Astrocyte of the hippocampus (primary cell): ENCODE results near the gene GPR35.

Experiments
- DNase-seq: peaks from one replicate; pipeline ENCODE4 v3.0.0; 2011; ENCODE audit warnings: low read depth, low spot score

Gene GPR35, protein sequence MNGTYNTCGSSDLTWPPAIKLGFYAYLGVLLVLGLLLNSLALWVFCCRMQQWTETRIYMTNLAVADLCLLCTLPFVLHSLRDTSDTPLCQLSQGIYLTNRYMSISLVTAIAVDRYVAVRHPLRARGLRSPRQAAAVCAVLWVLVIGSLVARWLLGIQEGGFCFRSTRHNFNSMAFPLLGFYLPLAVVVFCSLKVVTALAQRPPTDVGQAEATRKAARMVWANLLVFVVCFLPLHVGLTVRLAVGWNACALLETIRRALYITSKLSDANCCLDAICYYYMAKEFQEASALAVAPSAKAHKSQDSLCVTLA

DNA sequence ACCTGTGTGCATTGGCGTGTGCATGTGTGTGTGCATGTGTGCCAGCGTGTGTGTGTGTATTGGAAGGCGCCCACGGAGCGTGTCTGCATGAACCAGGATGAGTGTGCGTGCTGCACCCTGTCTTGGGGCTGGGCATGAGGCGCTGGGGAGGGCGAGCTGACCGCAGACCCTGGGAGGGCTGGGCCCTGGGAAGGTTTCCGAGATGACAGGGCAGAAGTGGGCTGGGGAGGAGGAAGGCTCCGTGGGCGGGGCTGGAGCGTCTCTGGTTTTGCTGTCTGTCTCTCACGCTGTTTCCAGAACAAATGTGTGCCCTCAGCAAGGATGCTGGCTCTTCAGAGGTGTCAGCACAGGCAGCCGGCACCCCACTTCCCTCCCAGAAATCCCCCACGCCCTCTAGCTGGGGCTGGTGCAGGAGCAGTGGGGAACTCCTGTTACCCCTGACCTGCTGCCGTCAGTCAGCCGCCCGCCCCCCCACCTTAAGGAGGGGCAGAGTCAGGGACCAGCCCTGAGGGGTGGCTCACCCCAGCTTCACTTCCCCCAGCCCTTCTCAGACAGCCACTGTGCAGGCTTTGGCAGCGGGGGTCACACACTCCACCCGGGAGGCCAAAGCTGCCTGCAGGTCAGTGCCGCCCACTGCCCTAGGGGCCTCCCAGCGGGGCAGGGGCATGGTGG, at the start of gene GPR35:
GPR35 (plus strand) TSS at position 531 of the 672 bp plus-strand sequence. CDS start 4,473 bp downstream, outside the sequence.
- DNase-seq: peak; percentile 81

DNA sequence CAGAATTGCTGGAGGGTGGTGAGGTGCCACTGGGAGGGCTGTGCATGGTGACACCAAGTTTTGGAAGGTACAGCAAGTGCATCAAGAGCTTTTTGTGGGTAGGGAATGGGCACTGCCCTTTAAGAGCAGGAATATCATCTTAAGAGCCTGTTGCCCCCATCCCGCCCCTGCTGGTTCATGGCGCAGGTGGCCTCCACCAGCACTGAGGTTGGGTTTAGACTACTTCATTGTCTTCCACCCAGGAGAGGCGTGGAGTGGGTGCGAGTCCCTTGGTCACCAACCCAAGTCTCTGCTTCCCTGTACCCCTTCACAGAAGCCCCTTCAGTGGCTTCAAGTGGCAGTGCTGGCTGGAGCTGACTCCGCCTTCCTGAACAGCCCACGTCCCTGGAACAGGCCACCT, 49.2 kb upstream of the GPR35 start:
- DNase-seq: no peak

DNA sequence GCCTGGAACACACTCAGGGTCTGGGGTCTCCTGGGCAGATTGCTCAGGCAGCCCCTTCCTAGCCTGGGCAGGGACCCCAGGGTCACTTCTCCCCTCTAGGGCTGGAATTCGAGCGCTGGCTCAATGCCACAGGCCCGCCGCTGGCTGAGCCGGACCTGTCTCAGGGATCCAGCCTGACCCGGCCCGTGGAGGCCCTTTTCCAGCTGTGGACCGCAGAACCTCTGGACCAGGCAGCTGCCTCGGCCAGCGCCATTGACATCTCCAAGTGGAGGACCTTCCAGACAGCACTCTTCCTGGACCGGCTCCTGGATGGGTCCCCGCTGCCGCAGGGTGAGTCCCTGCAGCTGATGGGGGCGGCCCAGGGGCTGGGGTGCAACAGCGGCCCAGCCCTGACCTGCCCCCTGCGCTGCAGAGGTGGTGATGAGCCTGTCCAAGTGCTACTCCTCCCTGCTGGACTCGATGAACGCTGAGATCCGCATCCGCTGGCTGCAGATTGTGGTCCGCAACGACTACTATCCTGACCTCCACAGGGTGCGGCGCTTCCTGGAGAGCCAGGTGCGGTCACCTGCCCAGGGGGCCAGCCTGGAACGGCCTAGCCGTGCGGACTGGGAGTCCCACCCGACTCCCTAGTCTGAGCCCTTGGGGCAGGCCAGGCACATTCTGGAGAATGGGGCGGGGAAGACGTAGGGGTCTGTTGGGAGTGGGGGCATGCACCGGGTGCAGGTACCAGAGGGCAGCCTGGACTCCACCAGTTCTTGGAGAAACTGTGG, 48.7 kb upstream of the GPR35 start:
- no peak for DNase-seq

DNA sequence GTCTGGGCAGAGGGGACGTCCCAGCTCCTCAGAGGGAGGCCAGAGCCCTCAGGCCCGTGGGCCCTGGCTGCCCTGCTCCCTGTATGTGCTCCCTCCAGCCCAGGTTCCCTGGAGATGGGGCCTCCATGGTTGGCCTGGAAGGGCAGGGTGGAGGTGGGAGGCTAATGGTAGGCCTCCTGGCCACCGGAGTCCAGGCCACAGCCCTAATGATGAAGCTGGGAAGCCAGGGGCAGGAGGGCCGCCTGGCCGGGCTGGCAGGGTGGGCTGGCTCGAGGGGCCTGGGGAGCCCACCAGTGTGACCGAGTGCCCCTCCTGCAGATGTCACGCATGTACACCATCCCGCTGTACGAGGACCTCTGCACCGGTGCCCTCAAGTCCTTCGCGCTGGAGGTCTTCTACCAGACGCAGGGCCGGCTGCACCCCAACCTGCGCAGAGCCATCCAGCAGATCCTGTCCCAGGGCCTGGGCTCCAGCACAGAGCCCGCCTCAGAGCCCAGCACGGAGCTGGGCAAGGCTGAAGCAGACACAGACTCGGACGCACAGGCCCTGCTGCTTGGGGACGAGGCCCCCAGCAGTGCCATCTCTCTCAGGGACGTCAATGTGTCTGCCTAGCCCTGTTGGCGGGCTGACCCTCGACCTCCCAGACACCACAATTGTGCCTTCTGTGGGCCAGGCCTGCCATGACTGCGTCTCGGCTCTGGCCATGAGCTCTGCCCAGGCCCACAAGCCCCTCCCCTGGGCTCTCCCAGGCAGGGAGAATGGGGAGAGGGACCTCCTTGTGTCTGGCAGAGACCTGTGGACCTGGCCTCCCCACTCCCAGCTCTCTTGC, 47.8 kb upstream of the GPR35 start:
- no peak for DNase-seq

DNA sequence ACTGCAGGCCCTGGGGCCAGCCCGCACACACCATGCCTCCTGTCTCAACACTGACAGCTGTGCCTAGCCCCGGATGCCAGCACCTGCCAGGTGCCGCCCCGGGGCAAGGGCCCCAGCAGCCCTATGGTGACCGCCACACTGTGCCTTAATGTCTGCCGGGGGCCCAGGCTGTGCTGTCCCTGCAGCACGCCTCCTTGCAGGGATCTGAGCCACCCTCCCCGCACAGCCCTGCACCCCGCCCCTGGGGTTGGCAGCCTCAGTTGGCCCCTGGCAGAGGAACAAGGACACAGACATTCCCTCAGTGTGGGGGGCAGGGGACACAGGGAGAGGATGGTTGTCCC, 47.2 kb upstream of the GPR35 start:
- DNase-seq: no peak

DNA sequence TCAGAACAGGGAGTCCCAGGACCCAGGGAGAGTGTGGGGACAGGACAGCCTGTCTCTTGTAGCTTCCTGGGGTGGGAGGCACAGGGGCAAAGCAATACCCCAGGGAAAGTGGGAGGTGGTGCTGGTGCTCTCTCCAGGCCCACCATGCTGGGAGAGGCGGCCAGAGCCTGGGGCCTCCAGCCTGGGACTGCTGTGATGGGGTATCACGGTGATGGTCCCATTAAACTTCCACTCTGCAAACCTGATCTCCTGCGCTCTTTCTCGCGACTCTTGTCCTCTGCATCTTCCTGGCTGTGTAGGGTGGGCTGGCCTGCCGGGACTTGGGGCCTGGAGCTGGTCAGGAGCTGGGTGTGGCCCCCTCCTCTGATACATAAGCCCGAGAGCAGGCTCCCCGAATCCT, 46.8 kb upstream of the GPR35 start:
- no peak for DNase-seq

DNA sequence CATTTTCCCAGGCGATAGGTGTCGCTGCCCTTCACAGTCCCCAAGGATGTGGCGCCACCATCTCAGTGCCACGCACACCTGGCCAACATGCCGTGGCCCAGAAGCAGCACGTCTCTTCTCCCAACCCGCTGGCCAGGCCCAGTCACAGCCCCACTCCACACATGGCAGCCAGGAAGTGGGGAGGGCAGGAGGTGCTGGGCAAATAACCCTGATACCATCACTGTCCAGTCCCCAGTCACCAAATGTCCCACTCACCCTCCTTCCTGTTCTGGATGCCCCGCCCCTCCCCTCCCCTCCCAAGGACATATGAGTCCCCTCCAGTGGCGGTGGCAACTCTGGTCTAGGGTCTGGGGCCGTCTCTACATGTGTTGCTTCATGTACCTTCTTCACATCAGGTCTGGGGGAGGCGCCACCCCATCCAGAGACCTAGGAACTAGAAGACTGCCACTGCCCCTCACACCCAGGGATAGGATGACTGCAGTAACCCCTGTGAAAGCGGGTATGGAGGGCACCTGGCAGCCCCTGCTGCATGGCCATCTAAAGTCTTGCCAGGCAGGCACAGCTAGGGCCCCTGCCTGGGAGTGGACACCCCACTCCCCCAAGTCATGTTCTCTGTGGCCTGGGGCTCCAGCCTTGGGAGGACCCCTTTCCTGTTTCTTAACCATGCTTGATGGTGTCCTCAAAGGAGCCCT, 46.1 kb upstream of the GPR35 start:
- no peak for DNase-seq

DNA sequence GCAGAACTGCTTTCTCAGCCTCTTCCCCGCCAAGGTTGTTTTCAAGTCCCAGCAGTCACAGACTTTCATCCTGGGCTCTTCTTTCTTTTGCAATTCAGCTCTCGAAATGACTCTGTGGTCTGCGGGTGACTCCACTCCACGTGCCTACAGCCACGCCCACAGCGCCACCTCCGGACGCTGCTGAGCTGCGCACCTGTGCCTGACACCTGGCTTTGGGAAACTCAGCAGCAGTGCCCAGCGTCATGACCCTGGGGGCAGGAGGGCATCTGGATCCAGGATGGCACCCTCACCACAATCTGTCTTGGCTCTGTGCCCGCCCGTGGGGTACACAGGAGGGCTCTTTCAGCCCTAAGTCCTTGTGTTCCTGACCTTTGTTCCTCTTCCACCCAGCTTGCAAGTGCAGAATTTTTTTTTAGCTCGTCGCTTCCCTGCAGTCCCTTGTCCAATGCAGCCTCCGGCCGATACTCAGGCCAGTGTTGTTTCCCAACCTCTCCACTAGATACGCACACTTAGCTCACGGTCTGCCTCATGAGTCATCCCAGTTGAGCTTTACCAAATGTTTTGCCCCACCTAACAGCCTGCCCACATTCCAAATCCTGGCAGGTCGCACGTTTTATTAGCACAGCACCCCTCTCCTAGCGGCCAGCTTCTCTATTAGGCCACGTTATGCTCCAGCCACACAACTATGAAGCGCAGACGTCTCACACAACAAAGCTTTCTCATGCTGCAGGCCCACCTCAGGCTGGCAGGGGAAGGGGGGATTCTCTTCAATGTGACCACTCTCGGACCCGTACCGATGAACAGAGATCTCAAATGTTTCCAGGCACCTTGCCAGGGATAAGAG, 45.3 kb upstream of the GPR35 start:
- peak; percentile 87 for DNase-seq

DNA sequence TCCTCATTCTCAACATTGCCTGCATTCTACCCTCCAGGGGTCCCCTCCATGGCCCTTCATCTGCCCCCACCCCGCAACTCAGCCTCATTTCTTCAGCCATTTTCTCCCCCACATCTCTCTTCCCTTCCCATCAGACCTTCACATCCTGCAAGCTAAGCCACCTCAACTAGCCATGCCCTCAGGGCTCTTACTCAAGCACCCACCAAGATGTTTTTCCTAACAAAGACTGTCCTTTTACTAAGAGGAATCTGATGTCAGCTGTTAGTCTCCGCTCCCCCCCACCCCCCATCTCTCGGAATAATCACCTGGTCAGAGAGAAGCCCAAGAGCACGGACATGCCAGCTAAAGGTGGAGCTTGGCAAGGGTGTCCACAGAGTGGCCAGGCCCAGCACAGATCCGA, 43.5 kb upstream of the GPR35 start:
- no peak for DNase-seq

DNA sequence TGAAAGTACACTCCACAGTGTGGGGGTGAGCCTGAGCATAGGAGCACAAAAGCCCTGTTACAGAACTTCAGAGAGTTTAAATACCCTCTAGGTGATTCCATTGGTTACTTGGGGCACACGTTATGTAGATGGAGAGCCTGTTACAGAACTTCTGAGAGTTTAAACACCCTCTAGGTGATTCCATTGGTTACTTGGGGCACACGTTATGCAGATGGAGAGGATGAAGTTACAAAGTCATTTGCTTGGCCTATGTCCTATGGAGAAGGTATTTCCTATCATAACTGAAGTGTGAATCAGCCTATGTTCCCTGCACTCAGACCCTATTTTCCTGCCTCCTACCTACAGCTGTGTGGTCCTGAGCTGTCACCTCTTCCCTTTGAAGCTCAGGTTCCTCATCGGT, 42.5 kb upstream of the GPR35 start:
- no peak for DNase-seq

DNA sequence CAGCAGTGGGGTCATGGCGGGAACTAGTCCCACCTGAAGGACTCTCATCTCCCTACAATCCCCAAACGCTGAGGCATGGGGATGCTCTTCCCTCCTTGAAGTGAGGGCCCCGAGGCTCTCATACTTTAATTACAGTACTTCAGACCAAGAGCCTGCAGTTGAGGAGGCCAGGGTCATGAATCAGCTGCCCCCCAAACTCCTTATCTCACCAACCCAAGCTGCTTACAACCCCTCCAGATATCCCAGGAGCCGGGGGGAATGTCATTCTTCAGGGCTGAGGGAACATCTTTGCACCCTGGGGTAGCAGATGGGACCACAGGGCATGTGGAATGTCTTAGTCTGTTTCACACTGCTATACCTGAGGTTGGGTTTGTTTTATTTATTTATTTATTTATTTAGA, 41.5 kb upstream of the GPR35 start:
- DNase-seq: no peak

DNA sequence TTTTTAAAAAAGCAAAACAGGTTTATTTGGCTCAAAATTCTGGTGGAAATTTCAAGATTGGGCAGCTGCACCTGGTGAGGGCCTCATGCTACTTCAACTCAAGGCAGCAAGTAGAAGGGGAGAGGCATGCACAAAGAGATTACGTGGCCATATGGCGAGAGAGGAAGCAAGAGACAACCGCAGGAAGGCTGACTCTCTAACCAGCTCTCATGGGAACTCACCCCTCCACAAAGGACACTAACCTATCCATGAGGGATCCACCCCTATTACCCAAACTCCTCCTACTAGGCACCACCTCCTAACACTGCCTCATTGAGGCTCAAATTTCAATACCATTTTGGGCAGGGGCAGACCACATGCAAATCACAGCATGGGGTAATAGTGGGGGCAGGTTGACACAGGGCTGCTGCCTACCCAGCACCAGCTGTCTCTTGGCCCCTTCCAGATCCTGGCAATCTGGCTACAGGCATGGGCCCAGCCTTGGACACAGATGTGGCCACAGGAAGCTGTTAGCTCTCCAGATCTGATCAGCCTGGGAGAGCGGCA, 40.7 kb upstream of the GPR35 start:
- DNase-seq: no peak

DNA sequence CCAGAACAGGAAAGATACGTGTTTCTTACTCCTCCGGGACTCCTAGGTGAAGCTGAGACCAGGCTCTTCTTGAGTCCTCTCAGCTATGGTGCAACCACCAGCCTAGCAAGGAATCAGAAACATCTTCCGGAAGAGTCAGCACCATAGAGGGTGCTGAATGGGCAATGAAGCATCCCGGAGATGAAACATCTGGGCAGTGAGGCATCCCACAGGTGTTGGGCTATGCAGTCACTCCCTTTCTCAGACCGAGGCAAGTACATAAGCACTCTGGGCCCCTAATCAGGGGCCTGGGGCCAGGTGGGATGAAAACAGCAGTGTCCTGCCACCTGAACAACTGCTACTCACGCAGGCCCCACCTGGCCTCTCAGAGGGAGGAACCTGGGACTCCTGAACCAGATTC, 40.2 kb upstream of the GPR35 start:
- DNase-seq: no peak

DNA sequence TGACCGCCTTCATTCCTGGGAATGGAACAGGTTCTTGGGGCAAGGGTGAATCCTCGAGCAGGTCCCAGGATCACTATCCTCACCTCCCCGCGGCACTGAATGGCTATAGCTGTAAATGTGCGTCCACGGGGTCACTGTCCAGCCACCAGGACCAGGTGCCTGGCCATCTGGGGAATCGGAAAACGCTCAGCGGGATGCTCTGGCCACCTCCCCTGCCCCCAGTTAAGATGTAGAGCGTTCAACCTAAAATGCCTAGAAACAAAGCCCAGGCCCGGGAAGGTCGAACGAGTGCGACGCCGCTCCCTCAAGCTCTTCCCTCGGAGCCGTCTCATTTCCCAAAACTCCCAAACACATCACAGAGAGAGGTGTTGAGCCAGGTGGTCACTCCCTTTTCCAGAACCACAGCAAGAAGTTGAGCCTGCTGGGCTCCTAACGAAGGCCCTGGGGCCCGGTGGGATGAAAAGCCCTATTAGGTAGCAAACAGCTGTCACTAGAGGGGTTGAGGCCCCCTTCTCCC, 39.5 kb upstream of the GPR35 start:
- DNase-seq: peak; percentile 16

DNA sequence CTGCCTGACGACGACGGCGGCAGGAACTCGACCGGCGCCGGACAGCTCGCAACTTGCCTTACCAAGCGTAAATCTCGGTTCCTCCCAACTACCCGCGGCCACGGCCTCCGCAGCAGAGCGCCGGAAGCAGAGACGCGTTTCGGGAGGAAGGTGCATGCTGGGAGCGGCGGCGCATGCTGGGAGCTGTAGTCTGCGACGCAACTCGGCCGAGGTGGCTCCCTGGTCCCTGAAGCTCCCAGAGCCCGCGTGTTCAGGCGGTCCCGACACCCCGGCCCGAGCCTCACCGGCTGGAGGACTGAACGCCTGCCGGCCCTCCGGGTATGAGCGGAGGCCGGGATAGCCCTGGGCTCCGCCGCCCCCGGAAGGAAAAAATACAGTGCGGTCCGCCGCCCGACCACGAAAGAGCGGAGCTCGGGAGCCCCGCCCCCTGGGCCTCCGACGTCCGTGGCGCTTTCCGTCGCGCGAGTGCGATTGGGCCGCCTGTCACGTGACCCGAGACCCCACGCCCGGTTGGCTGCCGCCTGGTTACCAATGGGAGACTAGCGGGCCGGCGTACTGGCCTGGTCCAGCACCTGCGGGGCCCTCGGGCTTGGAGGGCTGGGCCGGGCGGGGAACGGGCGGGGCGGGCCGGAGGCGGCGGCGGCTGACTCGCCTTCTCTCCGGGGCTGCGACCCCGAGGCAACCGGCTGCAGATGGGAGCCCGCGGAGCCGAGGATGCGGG, 38.9 kb upstream of the GPR35 start, which contains the start of gene CAPN10:
CAPN10 (plus strand) TSS at position 537 of the 721 bp plus-strand sequence; CDS start at position 715, 178 bp downstream.
- DNase-seq: peak; percentile 98

DNA sequence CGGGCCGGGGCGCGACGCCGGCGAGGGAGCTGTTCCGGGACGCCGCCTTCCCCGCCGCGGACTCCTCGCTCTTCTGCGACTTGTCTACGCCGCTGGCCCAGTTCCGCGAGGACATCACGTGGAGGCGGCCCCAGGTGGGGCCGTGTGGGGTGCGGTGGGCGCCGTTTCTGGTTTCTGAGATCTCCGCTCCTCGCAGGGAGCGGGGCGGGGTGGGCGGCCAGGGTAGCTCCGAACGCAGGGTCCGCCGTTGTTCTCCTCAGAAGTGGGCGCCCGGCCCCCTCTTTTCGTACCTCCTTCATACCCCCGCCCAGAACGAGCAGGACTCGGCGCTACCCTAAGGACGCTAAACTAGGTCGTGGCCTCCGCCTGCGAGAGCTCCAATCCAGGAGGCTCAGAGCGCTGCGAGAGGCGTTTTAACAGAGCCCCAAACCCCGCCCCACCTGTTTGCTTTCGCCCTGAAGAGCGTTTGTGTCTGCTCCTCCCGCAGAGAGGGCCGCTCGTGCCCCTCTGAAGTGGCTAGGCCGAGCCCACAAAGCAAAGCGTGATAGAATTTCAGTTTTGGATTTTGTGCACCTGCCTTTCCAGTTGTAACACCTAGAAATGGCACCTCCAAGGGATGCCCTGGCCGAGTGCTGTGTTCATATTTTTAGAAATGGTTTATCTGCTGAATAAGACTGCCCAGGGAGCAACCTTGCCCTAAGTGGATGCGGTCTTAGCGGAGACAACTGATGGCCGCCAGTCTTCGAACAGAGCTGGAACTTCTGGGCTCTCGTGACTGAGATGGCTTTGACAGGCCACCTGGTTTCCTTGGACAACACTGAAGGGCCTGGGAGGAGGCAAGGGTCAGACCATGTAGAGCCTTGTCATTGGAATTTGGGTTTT, 38.1 kb upstream of the GPR35 start:
- peak; percentile 40 for DNase-seq

DNA sequence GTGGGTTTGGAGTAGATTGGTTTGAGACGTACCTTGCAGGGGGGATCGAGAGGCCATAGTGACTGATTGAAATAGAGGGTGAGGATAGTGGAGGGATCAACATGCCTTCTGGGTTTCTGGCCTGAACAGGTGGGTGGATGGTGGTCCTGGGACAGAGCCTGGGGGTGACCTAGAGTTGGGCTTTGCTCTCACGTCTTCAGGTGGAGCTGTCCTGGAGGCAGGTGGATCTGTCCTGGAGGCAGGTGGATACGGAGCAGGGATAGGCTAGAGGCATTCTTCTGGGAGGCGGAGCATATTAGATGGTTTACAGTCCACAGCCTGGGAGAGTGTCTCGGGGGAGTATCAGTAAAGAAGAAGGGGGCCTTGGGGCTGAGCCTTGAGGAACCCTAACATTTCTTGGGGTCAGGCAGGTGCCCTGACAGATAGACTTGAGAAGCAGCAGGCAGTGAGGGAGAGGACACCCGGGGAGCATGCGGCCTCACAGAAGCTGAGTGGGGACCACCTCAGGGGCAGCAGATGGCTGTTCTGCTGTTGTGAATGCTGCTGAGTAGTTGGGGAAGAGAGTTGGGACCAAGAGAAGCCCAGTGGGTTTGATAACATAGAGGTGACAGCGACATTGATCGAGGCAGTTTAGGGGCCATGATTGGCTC, 37.1 kb upstream of the GPR35 start:
- no peak for DNase-seq
